Liver (tissue), 3 donors: ENCODE results near the gene DHDH.

Experiments
- EGR1 ChIP-seq, 2 donors: IDR thresholded peaks; 2 replicates each; pipeline ENCODE4 v1.6.1; 2016 to 2018; ENCODE audit warnings: antibody characterized with exemption in 2 of 2, low read depth in 2 of 2
- FOXA1 ChIP-seq: IDR thresholded peaks from 2 replicates; pipeline ENCODE4 v1.6.1; 2016; ENCODE audit warnings: antibody characterized with exemption
- HNF4A ChIP-seq, 2 donors: conservative IDR thresholded peaks; 2 replicates each; pipeline ENCODE4 v1.6.1; 2016; ENCODE audit warnings: antibody characterized with exemption in 2 of 2, mild to moderate bottlenecking in 2 of 2
- RAD21 ChIP-seq, 2 donors: IDR thresholded peaks; 2 replicates each; pipeline ENCODE4 v1.6.1; 2016; ENCODE audit warnings: antibody characterized with exemption in 2 of 2, mild to moderate bottlenecking in 2 of 2
- RXRA ChIP-seq, 2 donors: IDR thresholded peaks; 2 replicates each; pipeline ENCODE4 v1.6.1; 2017 to 2018; ENCODE audit warnings: antibody characterized with exemption in 2 of 2, mild to moderate bottlenecking in 1 of 2
- SP1 ChIP-seq: IDR thresholded peaks from 2 replicates; pipeline ENCODE4 v1.6.1; 2018; ENCODE audit warnings: antibody characterized with exemption, mild to moderate bottlenecking
- TAF1 ChIP-seq: conservative IDR thresholded peaks from 2 replicates; pipeline ENCODE4 v1.6.1; 2016; ENCODE audit warnings: antibody characterized with exemption, mild to moderate bottlenecking
- YY1 ChIP-seq: IDR thresholded peaks from 2 replicates; pipeline ENCODE4 v1.6.1; 2016; ENCODE audit warnings: antibody characterized with exemption, mild to moderate bottlenecking
- TF ChIP-seq, protein P1 (sequence below): fragments of 150-350 bp; IDR thresholded peaks from 2 replicates; pipeline ENCODE4 v1.5.1; 2017; ENCODE audit warnings: improper control_type of control experiment, low read depth, low read length; ENCODE audit not compliant: missing input control
- TF ChIP-seq, protein P2 (sequence below): IDR thresholded peaks from 2 replicates; pipeline ENCODE4 v1.6.1; 2016; ENCODE audit warnings: antibody characterized with exemption
- TF ChIP-seq, protein P3 (sequence below): IDR thresholded peaks from 2 replicates; pipeline ENCODE4 v1.6.1; 2016; ENCODE audit warnings: antibody characterized with exemption
- TF ChIP-seq, protein P4 (sequence below): IDR thresholded peaks from 2 replicates; pipeline ENCODE4 v1.6.1; 2016; ENCODE audit warnings: antibody characterized with exemption
- TF ChIP-seq, protein P5 (sequence below): IDR thresholded peaks from 2 replicates; pipeline ENCODE4 v1.6.1; 2016; ENCODE audit warnings: antibody characterized with exemption, mild to moderate bottlenecking
- donor health status: healthy.
- donor health status: healthy.

DNA sequence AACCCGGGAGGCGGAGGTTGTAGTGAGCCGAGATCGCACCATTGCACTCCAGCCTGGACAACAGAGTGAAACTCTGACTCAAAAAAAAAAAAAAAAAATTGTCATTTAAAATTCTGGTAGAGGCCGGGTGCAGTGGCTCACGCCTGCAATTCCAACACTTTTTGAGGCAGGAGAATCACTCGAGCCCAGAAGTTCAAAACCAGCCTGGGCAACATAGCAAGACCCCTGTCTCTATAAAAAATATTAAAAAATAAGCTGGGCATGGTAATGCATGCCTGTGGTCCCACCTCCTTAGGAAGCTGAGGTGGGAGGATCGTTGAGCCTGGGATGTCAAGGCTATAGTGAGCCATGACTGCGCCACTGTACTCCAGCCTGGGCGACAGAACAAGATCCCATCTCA lies 27.2 kb upstream of the DHDH start:
- TF ChIP-seq, protein P1, sequence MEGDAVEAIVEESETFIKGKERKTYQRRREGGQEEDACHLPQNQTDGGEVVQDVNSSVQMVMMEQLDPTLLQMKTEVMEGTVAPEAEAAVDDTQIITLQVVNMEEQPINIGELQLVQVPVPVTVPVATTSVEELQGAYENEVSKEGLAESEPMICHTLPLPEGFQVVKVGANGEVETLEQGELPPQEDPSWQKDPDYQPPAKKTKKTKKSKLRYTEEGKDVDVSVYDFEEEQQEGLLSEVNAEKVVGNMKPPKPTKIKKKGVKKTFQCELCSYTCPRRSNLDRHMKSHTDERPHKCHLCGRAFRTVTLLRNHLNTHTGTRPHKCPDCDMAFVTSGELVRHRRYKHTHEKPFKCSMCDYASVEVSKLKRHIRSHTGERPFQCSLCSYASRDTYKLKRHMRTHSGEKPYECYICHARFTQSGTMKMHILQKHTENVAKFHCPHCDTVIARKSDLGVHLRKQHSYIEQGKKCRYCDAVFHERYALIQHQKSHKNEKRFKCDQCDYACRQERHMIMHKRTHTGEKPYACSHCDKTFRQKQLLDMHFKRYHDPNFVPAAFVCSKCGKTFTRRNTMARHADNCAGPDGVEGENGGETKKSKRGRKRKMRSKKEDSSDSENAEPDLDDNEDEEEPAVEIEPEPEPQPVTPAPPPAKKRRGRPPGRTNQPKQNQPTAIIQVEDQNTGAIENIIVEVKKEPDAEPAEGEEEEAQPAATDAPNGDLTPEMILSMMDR, result no peak
- TF ChIP-seq, protein P2, sequence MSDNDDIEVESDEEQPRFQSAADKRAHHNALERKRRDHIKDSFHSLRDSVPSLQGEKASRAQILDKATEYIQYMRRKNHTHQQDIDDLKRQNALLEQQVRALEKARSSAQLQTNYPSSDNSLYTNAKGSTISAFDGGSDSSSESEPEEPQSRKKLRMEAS, result no peak
- TF ChIP-seq FOXA1 (no peak), TAF1 (no peak), RAD21 (IDR thresholded peaks at IDR 0.05) (no peak), YY1 (no peak), SP1 (no peak), RXRA (IDR thresholded peaks at IDR 0.05) (no peak), EGR1 (IDR thresholded peaks at IDR 0.05; ENCODE audit: low read depth in 2 of 2) (no peak), HNF4A (conservative IDR thresholded peaks at IDR 0.05) (no peak)
- TF ChIP-seq, protein P3, sequence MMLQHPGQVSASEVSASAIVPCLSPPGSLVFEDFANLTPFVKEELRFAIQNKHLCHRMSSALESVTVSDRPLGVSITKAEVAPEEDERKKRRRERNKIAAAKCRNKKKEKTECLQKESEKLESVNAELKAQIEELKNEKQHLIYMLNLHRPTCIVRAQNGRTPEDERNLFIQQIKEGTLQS, result no peak
- TF ChIP-seq, protein P4, sequence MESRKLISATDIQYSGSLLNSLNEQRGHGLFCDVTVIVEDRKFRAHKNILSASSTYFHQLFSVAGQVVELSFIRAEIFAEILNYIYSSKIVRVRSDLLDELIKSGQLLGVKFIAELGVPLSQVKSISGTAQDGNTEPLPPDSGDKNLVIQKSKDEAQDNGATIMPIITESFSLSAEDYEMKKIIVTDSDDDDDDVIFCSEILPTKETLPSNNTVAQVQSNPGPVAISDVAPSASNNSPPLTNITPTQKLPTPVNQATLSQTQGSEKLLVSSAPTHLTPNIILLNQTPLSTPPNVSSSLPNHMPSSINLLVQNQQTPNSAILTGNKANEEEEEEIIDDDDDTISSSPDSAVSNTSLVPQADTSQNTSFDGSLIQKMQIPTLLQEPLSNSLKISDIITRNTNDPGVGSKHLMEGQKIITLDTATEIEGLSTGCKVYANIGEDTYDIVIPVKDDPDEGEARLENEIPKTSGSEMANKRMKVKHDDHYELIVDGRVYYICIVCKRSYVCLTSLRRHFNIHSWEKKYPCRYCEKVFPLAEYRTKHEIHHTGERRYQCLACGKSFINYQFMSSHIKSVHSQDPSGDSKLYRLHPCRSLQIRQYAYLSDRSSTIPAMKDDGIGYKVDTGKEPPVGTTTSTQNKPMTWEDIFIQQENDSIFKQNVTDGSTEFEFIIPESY, result no peak
- TF ChIP-seq, protein P5, sequence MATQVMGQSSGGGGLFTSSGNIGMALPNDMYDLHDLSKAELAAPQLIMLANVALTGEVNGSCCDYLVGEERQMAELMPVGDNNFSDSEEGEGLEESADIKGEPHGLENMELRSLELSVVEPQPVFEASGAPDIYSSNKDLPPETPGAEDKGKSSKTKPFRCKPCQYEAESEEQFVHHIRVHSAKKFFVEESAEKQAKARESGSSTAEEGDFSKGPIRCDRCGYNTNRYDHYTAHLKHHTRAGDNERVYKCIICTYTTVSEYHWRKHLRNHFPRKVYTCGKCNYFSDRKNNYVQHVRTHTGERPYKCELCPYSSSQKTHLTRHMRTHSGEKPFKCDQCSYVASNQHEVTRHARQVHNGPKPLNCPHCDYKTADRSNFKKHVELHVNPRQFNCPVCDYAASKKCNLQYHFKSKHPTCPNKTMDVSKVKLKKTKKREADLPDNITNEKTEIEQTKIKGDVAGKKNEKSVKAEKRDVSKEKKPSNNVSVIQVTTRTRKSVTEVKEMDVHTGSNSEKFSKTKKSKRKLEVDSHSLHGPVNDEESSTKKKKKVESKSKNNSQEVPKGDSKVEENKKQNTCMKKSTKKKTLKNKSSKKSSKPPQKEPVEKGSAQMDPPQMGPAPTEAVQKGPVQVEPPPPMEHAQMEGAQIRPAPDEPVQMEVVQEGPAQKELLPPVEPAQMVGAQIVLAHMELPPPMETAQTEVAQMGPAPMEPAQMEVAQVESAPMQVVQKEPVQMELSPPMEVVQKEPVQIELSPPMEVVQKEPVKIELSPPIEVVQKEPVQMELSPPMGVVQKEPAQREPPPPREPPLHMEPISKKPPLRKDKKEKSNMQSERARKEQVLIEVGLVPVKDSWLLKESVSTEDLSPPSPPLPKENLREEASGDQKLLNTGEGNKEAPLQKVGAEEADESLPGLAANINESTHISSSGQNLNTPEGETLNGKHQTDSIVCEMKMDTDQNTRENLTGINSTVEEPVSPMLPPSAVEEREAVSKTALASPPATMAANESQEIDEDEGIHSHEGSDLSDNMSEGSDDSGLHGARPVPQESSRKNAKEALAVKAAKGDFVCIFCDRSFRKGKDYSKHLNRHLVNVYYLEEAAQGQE, result no peak
